ENCODE data around the gene TRERF1. TPM values are rescaled to one million over a fixed set of nuclear protein-coding genes. Genes with fewer than 3 reads are reported as not detected.

The TRERF1 gene
- polyA plus RNA-seq, 1 donor = 5.1 TPM

DNA sequence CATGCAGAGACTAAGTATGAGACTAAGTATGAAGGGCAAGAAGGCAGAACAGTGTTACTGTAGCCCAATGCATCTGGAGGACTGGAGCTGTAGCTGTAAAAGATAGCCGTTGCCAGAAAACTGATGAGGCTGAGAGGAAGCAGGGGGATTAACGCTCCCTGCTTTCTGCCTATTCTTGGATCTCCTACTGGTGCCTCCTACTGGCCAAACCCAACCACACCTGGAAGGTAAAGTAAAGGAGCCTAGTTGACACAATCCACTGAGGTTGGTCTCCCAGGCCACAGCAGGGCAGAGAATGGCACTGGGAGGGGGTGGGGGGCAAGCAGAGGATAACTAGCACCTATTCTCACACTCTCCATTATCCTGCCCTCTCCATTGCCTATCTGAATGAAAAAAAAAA is 129.1 kb downstream of the TRERF1 start:
- no peak overlapping the region for H3K4me3 ChIP-seq (ENCODE audit: low read length)
- no peak overlapping the region for H3K27ac ChIP-seq (ENCODE audit: low read length)
- H3K9me3 ChIP-seq (ENCODE audit: control insufficient read depth, low read depth, low read length) = no peaks in the 10 kb centered on the region
- no peak for DNase-seq
- H3K27me3 ChIP-seq (ENCODE audit: control insufficient read depth, insufficient read depth, low read length) = no peaks in the 10 kb centered on the region
- H3K4me1 ChIP-seq (ENCODE audit: control insufficient read depth, insufficient read depth, low read length) = no peaks in the 10 kb centered on the region
- H3K36me3 ChIP-seq (ENCODE audit: control insufficient read depth, insufficient read depth, low read length) = no peaks in the 10 kb centered on the region
- no CpG with 5 or more reads among the region's 2 CpGs for WGBS (ENCODE audit: insufficient coverage, low lambda C conversion rate)

DNA sequence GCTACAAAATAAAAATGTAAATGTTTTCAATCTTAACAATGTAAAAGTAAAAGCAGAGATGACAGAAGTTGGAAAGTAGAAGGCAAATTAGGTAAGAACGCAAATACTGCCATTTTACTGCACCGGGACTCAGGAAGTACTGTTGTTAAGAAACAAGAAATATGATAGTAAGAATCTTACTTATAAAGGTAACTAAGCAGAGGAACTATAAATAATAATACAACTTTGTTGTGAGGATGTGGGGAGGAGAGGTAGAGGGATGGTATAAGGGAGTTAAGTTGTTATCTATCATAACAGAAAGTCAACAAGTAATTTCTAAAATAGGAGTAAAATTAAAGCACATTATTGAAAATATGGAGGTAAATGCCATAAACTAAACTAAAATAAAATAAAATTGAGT is 129.8 kb downstream of the TRERF1 start:
- H3K27me3 ChIP-seq (ENCODE audit: control insufficient read depth, insufficient read depth, low read length) = no peaks in the 10 kb centered on the region
- no peak overlapping the region for H3K27ac ChIP-seq (ENCODE audit: low read length)
- DNase-seq = no peak
- no peaks in the 10 kb centered on the region for H3K36me3 ChIP-seq (ENCODE audit: control insufficient read depth, insufficient read depth, low read length)
- WGBS (ENCODE audit: insufficient coverage, low lambda C conversion rate) = 100% methylated on average over 2 of the region's 2 CpGs
- no peaks in the 10 kb centered on the region for H3K9me3 ChIP-seq (ENCODE audit: control insufficient read depth, low read depth, low read length)
- no peaks in the 10 kb centered on the region for H3K4me1 ChIP-seq (ENCODE audit: control insufficient read depth, insufficient read depth, low read length)
- no peak overlapping the region for H3K4me3 ChIP-seq (ENCODE audit: low read length)

DNA sequence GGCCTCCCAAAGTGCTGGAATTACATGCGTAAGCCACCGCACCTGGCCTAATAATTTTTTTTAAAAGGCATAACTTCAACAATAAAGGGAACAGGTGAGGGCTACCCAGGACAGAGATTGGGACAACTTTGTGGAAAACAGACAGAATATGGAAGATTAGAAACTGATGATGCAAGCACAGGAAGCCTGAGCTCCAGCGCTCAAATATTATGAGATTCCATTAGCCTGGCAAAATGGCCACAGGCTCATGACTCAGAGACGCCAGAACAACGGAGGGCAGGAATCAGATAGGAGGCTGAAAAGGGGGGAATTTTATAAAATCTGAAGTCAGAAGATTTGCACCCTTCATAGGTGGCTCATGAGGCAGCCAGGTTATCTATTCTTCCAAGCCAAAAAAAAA is 131.0 kb downstream of the TRERF1 start:
- WGBS (ENCODE audit: insufficient coverage, low lambda C conversion rate) = 100% methylated on average over 1 of the region's 5 CpGs
- Histone ChIP-seq H3K27ac (ENCODE audit: low read length) (no peak overlapping the region), H3K27me3 (ENCODE audit: control insufficient read depth, insufficient read depth, low read length) (no peaks in the 10 kb centered on the region), H3K9me3 (ENCODE audit: control insufficient read depth, low read depth, low read length) (no peaks in the 10 kb centered on the region), H3K36me3 (ENCODE audit: control insufficient read depth, insufficient read depth, low read length) (no peaks in the 10 kb centered on the region), H3K4me3 (ENCODE audit: low read length) (no peak overlapping the region), H3K4me1 (ENCODE audit: control insufficient read depth, insufficient read depth, low read length) (peaks cover 5% of the 10 kb centered on the region)
- no peak for DNase-seq

DNA sequence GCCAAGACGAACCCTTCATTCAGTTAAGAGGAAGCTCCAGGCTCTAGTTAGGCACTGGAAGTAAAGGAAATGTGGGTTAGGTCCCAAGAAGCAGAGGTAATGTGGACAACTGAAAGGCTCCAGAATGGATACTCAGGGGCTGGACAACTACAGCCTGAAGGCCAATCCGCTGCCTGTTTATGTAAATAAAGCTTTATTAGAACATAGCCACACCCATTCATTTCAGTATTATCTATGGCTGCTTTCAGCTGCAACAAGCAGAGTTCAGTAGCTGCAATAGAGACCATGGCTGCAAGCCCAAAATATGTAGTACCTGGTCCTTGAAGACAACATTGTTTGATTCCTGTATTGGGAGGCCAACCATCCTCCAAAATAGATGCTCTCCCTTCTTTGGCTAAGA is 133.2 kb downstream of the TRERF1 start:
- Histone ChIP-seq H3K27me3 (ENCODE audit: control insufficient read depth, insufficient read depth, low read length) (no peaks in the 10 kb centered on the region), H3K27ac (ENCODE audit: low read length) (no peak overlapping the region), H3K4me3 (ENCODE audit: low read length) (no peak overlapping the region), H3K36me3 (ENCODE audit: control insufficient read depth, insufficient read depth, low read length) (no peaks in the 10 kb centered on the region), H3K9me3 (ENCODE audit: control insufficient read depth, low read depth, low read length) (no peaks in the 10 kb centered on the region), H3K4me1 (ENCODE audit: control insufficient read depth, insufficient read depth, low read length) (peaks cover 10% of the 10 kb centered on the region)
- DNase-seq = no peak
- WGBS (ENCODE audit: insufficient coverage, low lambda C conversion rate) = no CpG with 5 or more reads among the region's 2 CpGs

DNA sequence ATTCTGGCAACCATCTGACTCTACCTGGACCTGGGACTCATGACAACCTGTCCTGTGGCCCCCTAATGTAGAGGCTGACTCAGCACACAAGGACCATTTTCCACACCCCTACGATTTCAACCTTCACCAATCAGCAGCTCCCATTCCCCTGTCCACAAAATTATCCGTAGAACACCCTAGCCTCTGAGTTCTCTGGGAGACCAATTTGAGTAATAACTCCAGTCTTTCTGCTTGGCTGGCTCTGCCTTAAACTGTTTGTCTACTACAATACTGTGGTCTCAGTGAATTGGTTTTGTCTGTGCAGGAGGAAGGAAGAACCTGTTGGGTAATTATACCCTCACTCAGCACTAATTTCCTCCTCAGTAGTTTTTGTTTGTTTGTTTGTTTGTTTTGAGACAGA is 134.7 kb downstream of the TRERF1 start:
- no peak overlapping the region for H3K4me3 ChIP-seq (ENCODE audit: low read length)
- no peak for DNase-seq
- WGBS (ENCODE audit: insufficient coverage, low lambda C conversion rate) = no CpG with 5 or more reads among the region's 2 CpGs
- H3K4me1 ChIP-seq (ENCODE audit: control insufficient read depth, insufficient read depth, low read length) = peaks cover 12% of the 10 kb centered on the region
- H3K36me3 ChIP-seq (ENCODE audit: control insufficient read depth, insufficient read depth, low read length) = no peaks in the 10 kb centered on the region
- no peak overlapping the region for H3K27ac ChIP-seq (ENCODE audit: low read length)
- no peaks in the 10 kb centered on the region for H3K27me3 ChIP-seq (ENCODE audit: control insufficient read depth, insufficient read depth, low read length)
- H3K9me3 ChIP-seq (ENCODE audit: control insufficient read depth, low read depth, low read length) = no peaks in the 10 kb centered on the region

DNA sequence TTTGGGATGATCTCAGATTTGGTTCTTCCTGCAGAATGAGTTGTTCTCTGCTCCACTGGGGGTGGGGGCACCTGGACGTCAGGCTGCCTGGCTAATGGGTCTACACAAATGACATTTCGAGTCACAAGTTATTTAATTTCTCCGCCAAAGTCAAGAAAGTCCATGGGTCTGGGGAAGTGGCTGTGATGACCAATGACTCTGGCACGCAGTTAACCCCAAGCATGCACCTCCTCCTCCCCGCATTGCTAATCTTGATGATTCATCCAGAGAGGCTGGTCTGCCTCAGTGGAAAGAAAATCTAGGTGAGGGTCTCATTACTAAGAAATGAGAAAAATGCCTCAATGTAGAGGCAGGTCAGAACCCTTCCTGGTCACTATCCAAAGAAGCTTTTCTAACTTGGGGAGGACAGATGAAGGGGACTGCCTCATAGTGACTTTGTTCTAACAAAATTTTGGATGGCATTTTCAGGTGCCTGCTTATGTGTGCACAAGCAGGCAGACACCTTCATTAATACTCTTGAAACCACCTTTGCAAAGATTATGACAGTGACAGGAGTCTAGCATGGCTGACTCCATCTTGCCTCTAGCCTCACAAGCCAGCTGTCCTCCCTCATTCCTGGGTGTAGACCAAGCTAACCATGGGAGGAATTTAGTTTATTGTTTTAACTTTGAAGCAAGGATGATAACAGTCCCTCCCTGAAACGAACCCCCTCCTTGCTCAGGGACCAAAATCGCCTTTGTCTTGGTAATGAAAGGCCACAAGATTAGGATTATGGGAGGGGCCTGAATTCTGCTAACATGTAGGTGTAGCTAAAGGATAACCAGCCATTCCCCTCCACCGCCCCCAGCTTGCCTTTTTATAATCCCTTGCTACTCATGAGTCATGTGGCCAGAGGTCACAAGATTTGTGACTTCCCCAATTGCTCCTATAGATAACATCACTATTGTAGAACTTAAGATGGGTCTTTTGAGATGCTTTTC is 135.4 kb downstream of the TRERF1 start:
- Histone ChIP-seq H3K4me3 (ENCODE audit: low read length) (no peak overlapping the region), H3K36me3 (ENCODE audit: control insufficient read depth, insufficient read depth, low read length) (no peaks in the 10 kb centered on the region), H3K9me3 (ENCODE audit: control insufficient read depth, low read depth, low read length) (no peaks in the 10 kb centered on the region), H3K4me1 (ENCODE audit: control insufficient read depth, insufficient read depth, low read length) (peaks cover 12% of the 10 kb centered on the region), H3K27me3 (ENCODE audit: control insufficient read depth, insufficient read depth, low read length) (no peaks in the 10 kb centered on the region), H3K27ac (ENCODE audit: low read length) (no peak overlapping the region)
- DNase-seq = peak in 1 of 2 donors; percentile 31
- 60% methylated on average over 1 of the region's 8 CpGs for WGBS (ENCODE audit: insufficient coverage, low lambda C conversion rate)

DNA sequence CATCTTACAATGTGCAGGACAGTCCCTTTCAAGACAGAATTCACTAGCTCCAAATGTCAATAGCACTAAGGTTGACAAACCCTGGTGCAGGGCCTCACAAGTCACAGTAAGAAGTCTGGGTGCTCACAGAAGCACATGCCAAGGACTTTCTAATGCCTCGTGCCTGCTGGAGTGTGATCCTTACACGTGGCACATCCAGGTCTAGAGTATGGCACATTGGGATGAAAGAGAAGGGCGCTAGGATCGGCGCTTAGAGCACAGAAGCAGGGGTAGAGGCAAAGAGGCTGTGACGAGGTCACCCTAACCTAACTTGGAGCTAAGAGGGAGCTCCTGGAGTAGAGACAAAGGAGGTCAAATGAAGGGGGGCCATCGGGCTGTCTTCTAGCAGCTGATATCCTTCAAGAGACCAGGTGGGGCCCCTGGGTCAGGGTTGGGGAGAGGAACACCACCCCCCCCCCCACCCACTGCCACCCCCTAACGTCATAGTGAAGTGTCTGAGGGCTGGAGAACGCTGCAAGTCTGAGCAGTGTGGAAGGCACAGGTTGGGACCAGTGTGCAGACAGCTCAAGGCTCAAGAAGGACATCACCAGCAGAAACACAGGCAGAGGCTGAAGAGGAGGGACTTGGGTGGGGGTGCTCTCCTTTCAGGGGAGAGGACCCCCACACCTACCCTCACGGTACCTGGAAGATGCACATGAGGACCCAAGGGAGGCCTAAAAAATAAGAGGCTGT is 136.3 kb downstream of the TRERF1 start:
- Histone ChIP-seq H3K9me3 (ENCODE audit: control insufficient read depth, low read depth, low read length) (no peaks in the 10 kb centered on the region), H3K27me3 (ENCODE audit: control insufficient read depth, insufficient read depth, low read length) (no peaks in the 10 kb centered on the region), H3K4me1 (ENCODE audit: control insufficient read depth, insufficient read depth, low read length) (peaks cover 12% of the 10 kb centered on the region), H3K4me3 (ENCODE audit: low read length) (no peak overlapping the region), H3K36me3 (ENCODE audit: control insufficient read depth, insufficient read depth, low read length) (no peaks in the 10 kb centered on the region), H3K27ac (ENCODE audit: low read length) (no peak overlapping the region)
- WGBS (ENCODE audit: insufficient coverage, low lambda C conversion rate) = no CpG with 5 or more reads among the region's 10 CpGs
- no peak for DNase-seq

DNA sequence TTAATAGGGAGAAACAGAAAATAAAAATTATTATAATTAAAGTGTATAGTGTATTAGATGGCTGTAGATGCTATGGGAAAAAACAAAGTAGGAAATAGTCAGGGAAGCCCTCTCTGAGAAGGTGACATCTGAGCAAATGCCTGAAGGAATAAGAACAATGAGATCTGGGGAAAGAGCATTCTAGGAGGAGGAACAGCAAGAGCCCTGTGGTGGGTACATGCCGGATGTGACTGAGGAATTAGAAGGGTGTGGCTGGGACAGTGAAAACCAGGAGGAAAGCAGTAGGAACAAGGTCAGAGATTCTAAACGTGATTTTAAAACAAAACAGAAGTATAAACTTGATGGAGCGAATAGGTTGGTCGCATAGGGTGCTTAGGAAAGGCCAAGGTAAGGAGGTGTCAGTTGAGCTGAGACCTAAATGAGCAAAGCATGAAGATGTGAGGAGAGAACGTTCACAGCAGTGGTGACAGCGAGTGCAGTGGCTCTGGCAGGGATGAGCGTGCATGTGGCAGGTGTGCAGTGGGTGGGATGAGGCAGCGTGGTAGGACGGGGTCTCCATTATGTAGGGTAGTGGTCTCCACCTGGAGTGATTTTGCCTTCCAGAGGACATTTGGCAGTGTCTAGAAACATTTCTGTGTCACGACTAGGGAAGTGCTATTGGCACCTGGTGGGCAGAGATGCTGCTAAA is 137.0 kb downstream of the TRERF1 start:
- H3K4me3 ChIP-seq (ENCODE audit: low read length) = no peak overlapping the region
- no peak overlapping the region for H3K27ac ChIP-seq (ENCODE audit: low read length)
- WGBS (ENCODE audit: insufficient coverage, low lambda C conversion rate) = 82% methylated on average over 4 of the region's 10 CpGs
- no peaks in the 10 kb centered on the region for H3K9me3 ChIP-seq (ENCODE audit: control insufficient read depth, low read depth, low read length)
- DNase-seq = no peak
- no peaks in the 10 kb centered on the region for H3K36me3 ChIP-seq (ENCODE audit: control insufficient read depth, insufficient read depth, low read length)
- H3K4me1 ChIP-seq (ENCODE audit: control insufficient read depth, insufficient read depth, low read length) = peaks cover 12% of the 10 kb centered on the region
- H3K27me3 ChIP-seq (ENCODE audit: control insufficient read depth, insufficient read depth, low read length) = no peaks in the 10 kb centered on the region

DNA sequence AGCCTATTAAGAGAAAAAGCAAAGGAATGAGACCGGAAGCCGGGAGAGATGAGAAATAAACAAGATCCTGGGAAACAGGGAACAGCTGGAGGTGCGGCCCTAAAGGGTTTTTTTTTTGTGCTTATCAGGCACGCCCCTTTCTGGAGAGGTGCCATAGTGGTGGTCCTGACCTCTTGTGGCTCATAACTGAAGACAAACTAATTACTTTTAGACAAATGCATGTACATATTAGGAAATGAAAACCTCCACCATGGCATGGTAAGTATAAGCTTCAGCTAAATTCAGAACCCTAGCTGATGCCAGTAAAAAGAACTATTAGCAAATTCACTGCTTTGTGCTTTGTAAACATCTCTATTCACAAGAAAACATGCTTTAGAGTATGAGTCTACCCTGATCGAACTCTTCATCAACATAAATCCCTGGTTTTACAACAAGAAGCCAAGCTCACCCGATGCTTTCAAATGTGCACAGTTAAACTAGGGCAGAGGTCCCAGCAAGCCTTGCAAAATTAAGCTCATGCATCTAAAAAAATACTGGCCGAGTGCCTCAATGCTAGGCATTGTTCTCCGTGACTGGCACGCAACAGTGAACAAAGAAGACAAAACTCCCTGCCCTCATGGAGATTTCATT is 137.7 kb downstream of the TRERF1 start:
- peak in 1 of 2 donors; percentile 33 for DNase-seq
- WGBS (ENCODE audit: insufficient coverage, low lambda C conversion rate) = 89% methylated on average over 3 of the region's 9 CpGs
- peak overlapping the region; percentile 15 for H3K27ac ChIP-seq (ENCODE audit: low read length)
- H3K36me3 ChIP-seq (ENCODE audit: control insufficient read depth, insufficient read depth, low read length) = no peaks in the 10 kb centered on the region
- H3K27me3 ChIP-seq (ENCODE audit: control insufficient read depth, insufficient read depth, low read length) = no peaks in the 10 kb centered on the region
- peaks cover 12% of the 10 kb centered on the region for H3K4me1 ChIP-seq (ENCODE audit: control insufficient read depth, insufficient read depth, low read length)
- no peaks in the 10 kb centered on the region for H3K9me3 ChIP-seq (ENCODE audit: control insufficient read depth, low read depth, low read length)
- no peak overlapping the region for H3K4me3 ChIP-seq (ENCODE audit: low read length)

DNA sequence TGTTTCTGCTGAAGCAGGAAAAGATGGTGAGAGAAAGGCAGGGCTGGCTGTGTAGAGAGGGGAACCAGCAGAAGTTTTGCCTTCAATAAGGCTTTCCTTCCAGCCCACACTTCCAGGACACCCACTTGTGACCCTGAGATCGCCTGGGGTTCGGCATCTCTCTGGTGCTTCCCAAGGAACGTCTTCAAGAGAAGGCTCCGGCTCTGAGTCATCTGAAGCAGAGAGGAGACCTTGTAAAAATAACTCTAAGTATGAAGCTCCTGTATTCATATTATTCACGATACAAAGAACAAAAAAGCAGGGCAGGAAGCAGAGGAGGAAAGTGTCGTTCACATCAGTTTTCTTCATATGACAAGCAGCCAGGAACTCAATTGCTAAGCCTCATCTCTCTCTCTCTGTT is 138.7 kb downstream of the TRERF1 start:
- Histone ChIP-seq H3K9me3 (ENCODE audit: control insufficient read depth, low read depth, low read length) (no peaks in the 10 kb centered on the region), H3K27ac (ENCODE audit: low read length) (peak overlapping the region; percentile 8), H3K4me3 (ENCODE audit: low read length) (no peak overlapping the region), H3K4me1 (ENCODE audit: control insufficient read depth, insufficient read depth, low read length) (peaks cover 12% of the 10 kb centered on the region), H3K36me3 (ENCODE audit: control insufficient read depth, insufficient read depth, low read length) (no peaks in the 10 kb centered on the region), H3K27me3 (ENCODE audit: control insufficient read depth, insufficient read depth, low read length) (no peaks in the 10 kb centered on the region)
- DNase-seq = no peak
- WGBS (ENCODE audit: insufficient coverage, low lambda C conversion rate) = no CpG with 5 or more reads among the region's 6 CpGs

Data from large intestine (tissue), 3 donors.